Central memory CD4-positive, alpha-beta T cell (primary cell): ENCODE data around the gene PYGM.

ENCODE experiments used
- DNase-seq: peaks from one replicate; pipeline ENCODE4 v3.0.0; 2022
- total RNA-seq, 3 experiments: gene quantifications; one replicate each; lab custom pipeline; 2026; lab: John Stamatoyannopoulos, UW

Gene PYGM
- total RNA-seq = 3.8 to 26.8 (median 6.5) reads per million in 3 experiments

- DNase-seq = no peak
These were observed at the start of gene PYGM for GRCh38 chr11:64759722-64760719. Gene PYGM, minus strand, starts transcription at chr11:64759974. Its CDS starts 76 bp downstream, at chr11:64759898.

GRCh38 chr11:64805481-64805880 lies 45.7 kb upstream of the PYGM start:
- DNase-seq = no peak

DNA sequence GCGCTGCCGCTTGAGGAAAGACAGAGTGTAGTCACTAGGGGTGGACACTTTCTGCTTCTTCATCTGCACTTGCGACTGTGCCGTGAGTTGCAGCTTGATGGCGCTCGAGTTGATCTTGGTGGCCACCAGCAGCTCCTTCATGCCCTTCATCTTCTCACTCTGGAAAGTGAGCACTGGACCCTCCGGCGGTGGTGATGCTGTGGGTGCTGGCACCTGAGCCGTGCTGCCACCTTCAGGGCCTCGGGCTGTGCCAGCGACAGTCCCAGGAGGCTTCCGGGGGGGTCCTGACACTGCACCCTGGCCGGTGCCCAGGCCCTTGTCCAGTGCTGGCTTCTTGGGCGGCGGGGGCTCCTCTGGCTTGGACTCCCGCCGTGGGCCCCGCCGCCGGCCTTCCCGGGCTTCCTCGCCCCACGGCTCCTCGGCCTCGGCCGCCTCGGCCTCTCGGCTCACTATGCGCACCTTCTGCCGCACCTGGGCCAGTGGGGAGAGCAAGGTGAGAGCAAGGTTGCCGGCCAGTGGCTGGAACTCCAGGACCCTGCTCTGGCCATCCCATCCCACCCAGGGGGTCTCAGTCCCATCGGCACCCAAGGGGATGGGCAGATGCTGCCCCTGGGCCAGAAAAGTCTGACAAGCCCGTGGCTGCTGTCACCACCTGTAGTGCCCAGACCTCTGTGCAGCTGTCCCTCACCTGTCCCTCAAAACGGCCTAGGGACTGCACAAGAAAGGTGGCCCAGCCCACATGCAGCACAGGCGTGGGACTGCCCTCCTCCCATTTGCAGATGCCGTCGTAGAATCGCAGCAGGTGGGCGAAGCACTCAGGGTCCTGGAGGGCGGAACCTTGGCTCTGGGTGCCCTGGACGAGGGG lies 44.8 kb upstream of the PYGM start:
- no peak for DNase-seq

DNA sequence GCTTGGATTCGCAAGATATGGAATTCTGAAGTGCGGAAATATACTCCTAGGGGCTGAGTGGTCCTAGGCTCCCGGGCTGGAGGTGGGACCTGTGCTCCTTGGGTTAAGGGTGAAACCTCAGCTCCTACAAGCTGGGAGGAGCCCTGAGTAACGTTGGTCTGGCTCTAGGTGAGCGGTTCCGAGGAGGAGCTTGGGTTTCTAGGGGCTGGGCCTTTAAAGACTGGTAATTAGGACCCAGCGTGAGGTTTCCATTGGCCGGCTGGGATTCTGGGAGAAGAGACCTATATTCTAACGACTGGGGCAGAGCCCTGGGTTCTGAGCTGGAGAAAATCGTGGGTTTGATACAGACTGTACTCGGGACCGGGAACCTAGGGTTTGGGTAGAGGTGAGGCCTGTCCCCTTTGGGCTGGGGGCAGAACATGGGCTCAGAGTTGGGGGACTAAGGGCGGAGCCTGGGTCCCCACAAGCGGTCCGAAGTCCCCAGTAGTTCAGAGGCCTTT lies 44.1 kb upstream of the PYGM start:
- DNase-seq = no peak

DNA sequence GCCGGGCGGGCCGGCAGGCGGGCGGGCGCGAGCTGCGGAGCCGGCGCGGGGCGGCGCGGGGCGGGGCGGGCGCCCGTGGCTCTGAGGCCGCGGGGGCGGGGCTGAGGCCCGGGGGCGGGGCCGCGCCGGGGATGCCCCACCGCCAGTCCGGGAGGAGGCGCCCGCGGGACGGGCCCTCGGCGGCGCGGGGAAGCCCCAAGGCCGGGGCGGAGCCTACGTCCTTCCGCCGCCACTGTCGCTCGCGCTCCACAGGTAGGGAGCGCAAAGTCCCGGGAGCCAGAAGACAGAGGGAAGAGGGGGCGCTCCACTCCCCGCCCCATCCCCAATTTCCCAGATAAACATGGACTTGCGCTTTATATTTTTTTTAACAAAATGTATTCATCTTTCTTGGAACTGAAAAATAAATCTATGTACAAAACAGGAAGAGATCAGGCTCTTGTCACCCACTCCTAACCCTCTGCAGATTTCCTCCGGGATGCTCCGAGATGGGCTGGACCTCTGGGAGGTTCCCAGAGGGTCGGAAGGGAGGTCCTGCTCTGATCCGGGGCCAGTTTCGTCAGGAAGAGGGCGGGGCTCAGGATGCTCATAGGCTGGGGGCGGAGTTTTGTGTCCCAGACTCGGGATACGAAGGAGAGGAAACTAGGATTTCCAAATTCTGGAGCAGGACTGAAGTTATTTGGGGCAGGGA lies 43.5 kb upstream of the PYGM start, which contains the start of gene MAP4K2:
TSS of gene MAP4K2 (minus strand) at position 57 of the 688 bp plus-strand sequence. CDS start 65 bp downstream, outside the sequence.
- peak; percentile 89 for DNase-seq

DNA sequence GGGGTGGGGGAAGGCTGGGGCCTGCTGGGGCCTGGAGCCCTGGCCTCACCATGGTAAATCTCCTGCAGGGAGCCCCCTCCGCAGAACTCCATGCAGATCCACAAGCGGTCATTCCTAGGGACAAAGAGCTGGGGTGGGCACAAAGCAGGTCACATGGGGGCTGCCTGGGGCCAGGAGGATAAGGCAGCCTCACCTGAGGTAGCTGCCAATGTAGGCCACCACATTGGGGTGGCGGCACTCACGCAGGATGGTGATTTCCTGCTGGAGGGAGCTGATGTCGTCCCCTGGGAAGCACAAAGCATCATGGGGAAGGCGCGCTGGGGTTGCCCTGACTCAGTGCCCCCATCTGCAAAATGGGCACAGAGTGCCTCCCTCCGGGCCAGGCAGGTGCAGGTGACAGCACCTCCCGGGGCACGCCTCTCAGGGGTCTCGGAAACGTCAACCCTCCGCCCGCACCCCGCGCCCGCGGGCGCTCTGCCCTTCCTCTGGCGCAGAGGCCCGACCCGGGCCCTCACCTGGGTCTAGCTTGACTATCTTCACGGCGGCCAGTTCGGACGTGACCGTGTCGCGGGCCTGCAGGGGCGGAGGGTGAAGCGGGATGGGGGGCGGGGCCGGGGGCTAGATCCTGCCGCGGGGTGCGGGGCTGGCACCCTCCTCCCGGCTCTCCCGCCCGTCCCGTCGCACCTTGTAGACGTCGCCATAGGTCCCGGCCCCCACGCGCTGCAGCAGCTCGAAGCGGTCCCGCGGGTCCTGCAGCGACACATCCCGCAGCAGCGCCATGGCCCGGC lies 42.8 kb upstream of the PYGM start:
- DNase-seq = peak; percentile 37

- DNase-seq = no peak
These were observed 42.0 kb upstream of the PYGM start for GRCh38 chr11:64801561-64802369.

DNA sequence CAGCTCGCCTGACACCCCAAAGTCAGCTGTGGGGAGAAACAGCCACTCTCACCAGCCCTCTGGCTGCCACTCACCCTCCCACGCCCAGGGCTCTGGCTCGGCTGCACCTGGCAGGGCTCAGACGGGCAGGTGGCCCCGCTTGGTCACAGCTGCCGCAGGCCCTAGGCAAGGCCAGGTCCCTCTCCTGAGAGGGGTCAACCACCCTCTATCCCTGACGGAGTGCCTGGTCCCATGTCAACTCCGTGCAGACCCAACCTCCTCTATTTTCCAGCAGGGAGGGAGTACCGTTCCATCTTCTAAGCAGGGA lies 41.3 kb upstream of the PYGM start:
- DNase-seq = no peak

- no peak for DNase-seq
These were observed 40.8 kb upstream of the PYGM start for GRCh38 chr11:64800303-64801157.

DNA sequence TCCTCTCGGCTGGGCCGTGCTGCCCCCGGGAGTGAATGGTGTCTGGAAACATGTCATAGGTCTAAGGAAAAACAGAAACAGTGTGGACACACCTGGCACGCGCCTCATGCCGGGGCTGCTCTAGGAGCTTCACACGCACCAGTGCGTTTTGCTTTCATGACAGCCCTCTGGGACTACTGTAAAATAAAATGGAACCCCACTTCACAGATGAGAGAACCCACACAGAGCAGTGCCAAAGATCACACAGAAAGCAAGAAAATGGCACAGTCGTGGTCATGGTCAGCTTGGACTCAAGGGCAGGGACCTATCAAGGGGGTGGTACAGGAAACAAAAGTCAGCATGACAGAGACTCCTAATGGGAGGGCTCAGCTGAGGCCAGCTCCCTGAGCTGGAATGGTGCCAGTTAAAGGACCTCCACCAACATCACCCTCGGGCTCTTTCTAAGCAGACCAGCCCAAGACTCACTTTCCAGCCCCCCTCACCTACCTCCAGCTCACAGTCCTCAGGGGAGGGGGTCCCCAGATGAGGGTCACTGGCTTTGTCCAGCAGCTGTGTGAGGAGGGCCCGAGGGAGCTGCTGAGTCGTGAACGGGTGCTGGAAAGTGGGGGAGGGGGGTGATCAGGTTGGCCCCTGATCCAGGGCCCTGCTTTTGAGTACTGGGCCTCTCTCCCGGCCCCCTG lies 40.0 kb upstream of the PYGM start:
- no peak for DNase-seq

- no peak for DNase-seq
These were observed 39.5 kb upstream of the PYGM start for GRCh38 chr11:64799256-64799622.

- no peak for DNase-seq
These were observed 37.2 kb upstream of the PYGM start for GRCh38 chr11:64796757-64797541.

DNA sequence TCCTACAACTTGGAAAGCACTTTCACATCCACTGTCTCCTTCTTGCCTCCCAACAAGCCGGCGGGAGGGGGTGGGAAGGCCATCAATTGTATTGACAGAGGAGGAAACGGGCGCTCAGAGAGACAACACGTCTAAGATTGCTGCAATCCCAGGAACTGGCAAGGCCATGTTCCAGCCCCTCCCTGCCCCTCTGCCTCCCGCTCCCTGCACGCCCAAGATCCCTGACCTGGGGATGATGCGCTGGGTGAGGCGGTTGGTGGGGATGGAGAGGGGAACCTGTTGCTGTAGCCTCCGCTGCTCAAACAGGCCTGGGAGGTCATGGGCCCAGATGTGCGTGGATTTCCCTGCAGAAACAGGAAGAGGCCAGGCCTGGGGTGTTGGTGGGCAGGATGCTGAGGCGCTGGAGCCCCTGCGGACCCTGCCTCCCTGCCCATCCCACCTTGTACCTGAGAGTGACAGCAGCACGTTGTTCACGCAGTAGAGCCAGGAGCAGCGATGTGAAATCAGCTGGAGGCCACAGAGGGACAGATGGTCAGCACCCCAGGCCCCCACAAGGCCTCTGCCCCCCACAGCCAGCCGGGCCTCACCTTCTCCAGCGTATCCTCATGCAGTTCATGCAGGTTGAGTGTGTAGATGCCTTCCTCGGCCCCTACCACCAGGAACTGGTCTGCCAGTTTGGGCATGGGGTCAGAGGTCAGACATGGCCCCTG lies 36.4 kb upstream of the PYGM start:
- DNase-seq = no peak

- no peak for DNase-seq
These were observed 34.8 kb upstream of the PYGM start for GRCh38 chr11:64794526-64794925.

GRCh38 chr11:64793271-64794160 lies 33.7 kb upstream of the PYGM start:
- no peak for DNase-seq

GRCh38 chr11:64792482-64792881 lies 32.7 kb upstream of the PYGM start:
- DNase-seq = no peak
